Mesothelial cell of epicardium (in vitro differentiated cells): ENCODE measurements around the gene ANKRD13D. TPM values are rescaled to one million over a fixed set of nuclear protein-coding genes. Genes with fewer than 3 reads are reported as not detected.

Experiments used
- DNase-seq, 2 experiments: peaks; one replicate each; pipeline ENCODE4 v3.0.0; 2021; ENCODE audit warnings: low spot score in 2 of 2; ENCODE audit not compliant: unreplicated experiment in 2 of 2
- H3K27ac Mint-ChIP-seq: 2 replicates; pipeline ENCODE4 v1.8.0; 2021; ENCODE audit warnings: mixed read lengths
- H3K27me3 Mint-ChIP-seq: 2 replicates; pipeline ENCODE4 v1.8.0; 2021; ENCODE audit warnings: low read depth, mixed read lengths
- H3K36me3 Mint-ChIP-seq: 2 replicates; pipeline ENCODE4 v1.8.0; 2021; ENCODE audit warnings: mixed read lengths
- H3K4me1 Mint-ChIP-seq: 2 replicates; pipeline ENCODE4 v1.8.0; 2021; ENCODE audit warnings: mixed read lengths
- H3K4me3 Mint-ChIP-seq: 2 replicates; pipeline ENCODE4 v1.8.0; 2021; ENCODE audit warnings: mild to moderate bottlenecking, moderate library complexity, mixed read lengths
- H3K9me3 Mint-ChIP-seq: 2 replicates; pipeline ENCODE4 v1.8.0; 2021; ENCODE audit warnings: mixed read lengths
- CTCF ChIP-seq: fragments of 200-600 bp; sonication (generic); IDR thresholded peaks from one replicate; pipeline ENCODE4 v1.5.0; 2021; ENCODE audit warnings: antibody characterized with exemption; ENCODE audit not compliant: unreplicated experiment
- total RNA-seq: library from RNA; stranded (reverse); gene quantifications from 3 replicates; pipeline ENCODE4 v1.2.1, GENCODE V29; 2021

Gene ANKRD13D
- total RNA-seq, 1 donor from 2014 or later: 76.5 TPM

GRCh38 chr11:67278135-67278938 is 10.8 kb upstream of the ANKRD13D start:
- H3K4me3 Mint-ChIP-seq: no peak overlapping the region
- H3K27ac Mint-ChIP-seq: no peak overlapping the region
- no peaks in the 10 kb centered on the region for H3K4me1 Mint-ChIP-seq

GRCh38 chr11:67278939-67279588 is 10.0 kb upstream of the ANKRD13D start:
- no peaks in the 10 kb centered on the region for H3K27me3 Mint-ChIP-seq
- no peaks in the 10 kb centered on the region for H3K4me1 Mint-ChIP-seq
- no peak for TF ChIP-seq CTCF
- peaks cover 8% of the 10 kb centered on the region for H3K36me3 Mint-ChIP-seq
- H3K4me3 Mint-ChIP-seq: no peak overlapping the region
- H3K27ac Mint-ChIP-seq: no peak overlapping the region
- H3K9me3 Mint-ChIP-seq: no peaks in the 10 kb centered on the region
- DNase-seq: no peak

More at GRCh38 chr11:67278135-67278938, 10.8 kb upstream of the ANKRD13D start:
- no peak for TF ChIP-seq CTCF
- Mint-ChIP-seq H3K36me3 (peaks cover 8% of the 10 kb centered on the region), H3K9me3 (no peaks in the 10 kb centered on the region), H3K27me3 (no peaks in the 10 kb centered on the region)
- DNase-seq: no peak

- Mint-ChIP-seq H3K27ac (no peak overlapping the region), H3K4me3 (no peak overlapping the region), H3K4me1 (no peaks in the 10 kb centered on the region), H3K9me3 (no peaks in the 10 kb centered on the region), H3K27me3 (no peaks in the 10 kb centered on the region), H3K36me3 (peaks cover 8% of the 10 kb centered on the region)
- no peak for TF ChIP-seq CTCF
- DNase-seq: no peak
These were observed 9.3 kb upstream of the ANKRD13D start for GRCh38 chr11:67279589-67280340.

- Mint-ChIP-seq H3K27ac (no peak overlapping the region), H3K4me3 (no peak overlapping the region), H3K9me3 (no peaks in the 10 kb centered on the region), H3K4me1 (no peaks in the 10 kb centered on the region), H3K36me3 (peaks cover 8% of the 10 kb centered on the region), H3K27me3 (no peaks in the 10 kb centered on the region)
- DNase-seq: no peak
- TF ChIP-seq CTCF: no peak
These were observed 8.7 kb upstream of the ANKRD13D start for GRCh38 chr11:67280341-67280787.

- Mint-ChIP-seq H3K9me3 (no peaks in the 10 kb centered on the region), H3K4me1 (no peaks in the 10 kb centered on the region), H3K27ac (no peak overlapping the region), H3K27me3 (no peaks in the 10 kb centered on the region), H3K4me3 (no peak overlapping the region), H3K36me3 (peaks cover 8% of the 10 kb centered on the region)
- TF ChIP-seq CTCF: no peak
- DNase-seq: no peak
These were observed 8.1 kb upstream of the ANKRD13D start for GRCh38 chr11:67280788-67281551.
